Endothelial cell of umbilical vein (primary cell): ENCODE measurements around the gene DCDC1. TPM values are rescaled to one million over a fixed set of nuclear protein-coding genes. Genes with fewer than 3 reads are reported as not detected.
A peak's percentile ranks its signal among the peaks of the same experiment; 100 is the strongest.

Experiments used
- BruUV-seq: library from RNA; stranded (reverse); fragments of 400-500 nt; replicated peaks from 2 replicates; lab custom pipeline; 2021; lab: Mats Ljungman, UMichigan
- CTCF ChIA-PET: fragments of 300-600, 350-600 bp; sonication (Branson Sonifier 250); formaldehyde crosslinking; loops from one replicate; lab custom pipeline; 2021; ENCODE audit warnings: antibody characterized with exemption, inconsistent platforms; lab: Charles Lee
- POLR2A ChIA-PET: fragments of 300-600, 350-600 bp; sonication (Branson Sonifier 250); formaldehyde crosslinking; loops from one replicate; lab custom pipeline; 2021; ENCODE audit warnings: antibody characterized with exemption, inconsistent platforms; lab: Charles Lee
- DNase-seq: peaks from one replicate; pipeline ENCODE4 v3.0.0-alpha.2; 2011; ENCODE audit warnings: low read depth, low spot score
- FAIRE-seq: peaks from 2 replicates; lab custom pipeline; 2011; peaks lifted over from hg19 to GRCh38; lab: Jason Lieb, UNC
- H2AFZ ChIP-seq: 2 replicates; pipeline ENCODE4 v1.6.0; 2012; ENCODE audit warnings: low read depth, low read length, control low read depth, inconsistent platforms
- H3K27ac ChIP-seq: 2 replicates; pipeline ENCODE4 v1.5.1; 2011; ENCODE audit warnings: low read depth, mild to moderate bottlenecking, control low read depth, low read length, moderate library complexity; ENCODE audit not compliant: insufficient read depth
- H3K27me3 ChIP-seq, 2 experiments: 2 replicates each; pipeline versions ENCODE4 v1.6.0 to v1.6.1; 2011; ENCODE audit warnings: low read length in 2 of 2, mixed read lengths in 1 of 2; ENCODE audit not compliant: control insufficient read depth in 2 of 2, insufficient read depth in 2 of 2
- H3K36me3 ChIP-seq, 2 experiments: 2 replicates in 1 of 2; 3 replicates in 1 of 2; pipeline ENCODE4 v1.5.1; 2011; ENCODE audit warnings: low read length in 2 of 2, mild to moderate bottlenecking in 1 of 2, moderate library complexity in 1 of 2; ENCODE audit not compliant: control insufficient read depth in 2 of 2, insufficient read depth in 2 of 2; ENCODE audit errors: extremely low read depth in 1 of 2
- H3K4me1 ChIP-seq: 3 replicates; pipeline ENCODE4 v1.5.1; 2011; ENCODE audit warnings: mild to moderate bottlenecking, low read length; ENCODE audit not compliant: control insufficient read depth, insufficient read depth; ENCODE audit errors: extremely low read depth
- H3K4me2 ChIP-seq: 2 replicates; pipeline ENCODE4 v1.6.1; 2011; ENCODE audit warnings: low read length, control low read depth, mixed read lengths; ENCODE audit not compliant: insufficient read depth
- H3K4me3 ChIP-seq, 3 experiments: fragments of 200-600 bp in 1 of 3; sonication (generic), shearing (Covaris generic) in 1 of 3; replicated peaks in 1 of 3; 2 replicates each; pipeline ENCODE4 v1.5.1; 2011 to 2016; ENCODE audit warnings: control low read depth in 3 of 3, low read length in 3 of 3, mild to moderate bottlenecking in 2 of 3, inconsistent platforms in 1 of 3, low read depth in 1 of 3, moderate library complexity in 1 of 3; ENCODE audit not compliant: insufficient read depth in 1 of 3
- H3K79me2 ChIP-seq: 2 replicates; pipeline ENCODE4 v1.6.0; 2012; ENCODE audit warnings: low read length, inconsistent platforms; ENCODE audit not compliant: control insufficient read depth, insufficient read depth
- H3K9ac ChIP-seq: replicated peaks from 2 replicates; pipeline ENCODE3; 2011; ENCODE audit warnings: low read length, control low read depth; ENCODE audit not compliant: insufficient read depth; ENCODE audit errors: extremely low read depth
- H3K9me1 ChIP-seq: replicated peaks from 3 replicates; pipeline ENCODE4 v1.6.0; 2011; ENCODE audit warnings: mild to moderate bottlenecking, low read length; ENCODE audit not compliant: control insufficient read depth, insufficient read depth; ENCODE audit errors: extremely low read depth
- H3K9me3 ChIP-seq: replicated peaks from 2 replicates; pipeline ENCODE4 v1.5.1; 2012; ENCODE audit warnings: low read length, inconsistent platforms; ENCODE audit not compliant: control insufficient read depth, insufficient read depth
- H4K20me1 ChIP-seq: replicated peaks from 2 replicates; pipeline ENCODE3; 2011; ENCODE audit warnings: mild to moderate bottlenecking, low read length; ENCODE audit not compliant: control insufficient read depth, insufficient read depth; ENCODE audit errors: extremely low read depth
- CTCF ChIP-seq, 2 donors: IDR thresholded peaks; 1 replicate in 1 of 2; 2 replicates in 1 of 2; pipeline ENCODE4 v1.5.1; 2011; ENCODE audit warnings: low read length in 2 of 2, mild to moderate bottlenecking in 2 of 2, moderate library complexity in 2 of 2, control low read depth in 1 of 2, inconsistent platforms in 1 of 2, low read depth in 1 of 2; ENCODE audit not compliant: insufficient read depth in 1 of 2; ENCODE audit errors: extremely low read depth in 1 of 2
- EZH2 ChIP-seq: IDR thresholded peaks from 2 replicates; pipeline ENCODE4 v1.6.1; 2012; ENCODE audit warnings: borderline replicate concordance, low read depth, mild to moderate bottlenecking, moderate library complexity, low read length, inconsistent platforms; ENCODE audit not compliant: severe bottlenecking
- FOS ChIP-seq: IDR thresholded peaks from 2 replicates; pipeline ENCODE4 v1.6.1; 2011; ENCODE audit warnings: mild to moderate bottlenecking, low read length, moderate library complexity, borderline replicate concordance; ENCODE audit not compliant: insufficient read depth
- GATA2 ChIP-seq: IDR thresholded peaks from 2 replicates; pipeline ENCODE4 v1.7.0; 2011; ENCODE audit warnings: low read depth, mild to moderate bottlenecking, moderate library complexity, mixed read lengths, low read length; ENCODE audit not compliant: insufficient read length, insufficient read depth
- JUN ChIP-seq: IDR thresholded peaks from 2 replicates; pipeline ENCODE4 v1.6.1; 2011; ENCODE audit warnings: borderline replicate concordance, low read depth; ENCODE audit not compliant: insufficient read length, insufficient read depth
- MAX ChIP-seq: IDR thresholded peaks from 2 replicates; pipeline ENCODE4 v1.6.1; 2011; ENCODE audit not compliant: insufficient read depth, insufficient read length
- MYC ChIP-seq: IDR thresholded peaks from one replicate; pipeline ENCODE4 v1.6.1; 2011; ENCODE audit warnings: mild to moderate bottlenecking, low read depth, low read length
- POLR2A ChIP-seq: IDR thresholded peaks from 2 replicates; pipeline ENCODE4 v1.6.1; 2012; ENCODE audit warnings: low read depth, mild to moderate bottlenecking, control low read depth, low read length
- POLR2AphosphoS5 ChIP-seq: IDR thresholded peaks from 2 replicates; pipeline ENCODE4 v1.6.1; 2012; ENCODE audit warnings: low read depth, mild to moderate bottlenecking, control low read depth, low read length, moderate library complexity; ENCODE audit not compliant: insufficient read depth
- dilution Hi-C: fragments of 300-500 bp; cut with MboI; formaldehyde crosslinking; loops from one replicate; pipeline ENCODE4 v1.15.0; 2019; ENCODE audit warnings: low sequenced_read_pairs; ENCODE audit not compliant: extremely low pct_ligation_motif_present
- intact Hi-C: fragments of 100-400 bp; cut with micrococcal nuclease; formaldehyde crosslinking; loops from one replicate; pipeline ENCODE4 v1.10.0; 2022
- polyA plus RNA-seq, 4 experiments: library from polyadenylated mRNA; depleted of rRNA in 3 of 4; stranded (reverse) in 3 of 4; unstranded in 1 of 4; fragments of >200 nt; gene quantifications; 2 replicates each; pipeline versions ENCODE4 v1.2.1 to v1.2.3, GENCODE V29; 2011 to 2012; ENCODE audit warnings: missing spikeins in 1 of 4
- total RNA-seq: library from RNA; stranded (reverse); gene quantifications from 2 replicates; pipeline ENCODE4 v1.2.3, GENCODE V29; 2021

DCDC1 gene
- total and polyA plus RNA-seq, 2 donors (not counting 3 experiments of a cell fraction or from before 2014, with no cell fraction given): 0.04 TPM; not detected in 1

- Histone ChIP-seq H3K9me3 (no peaks in the 10 kb centered on the region), H3K4me2 (no peak overlapping the region), H3K9ac (no peak overlapping the region), H3K4me3 (no peak overlapping the region), H3K27me3 (no peaks in the 10 kb centered on the region), H3K4me1 (no peaks in the 10 kb centered on the region), H3K79me2 (no peaks in the 10 kb centered on the region), H2AFZ (no peak overlapping the region), H3K36me3 (no peaks in the 10 kb centered on the region), H3K9me1 (no peaks in the 10 kb centered on the region), H3K27ac (no peak overlapping the region), H4K20me1 (no peaks in the 10 kb centered on the region)
- dilution Hi-C loops (no loop called here), intact Hi-C loops (no loop called here)
- BruUV-seq: no TSS peak
- CTCF ChIA-PET: no interaction called here
- TF ChIP-seq GATA2 (no peak), JUN (peak; percentile 13)
- FAIRE-seq (no peak), DNase-seq (no peak)
- POLR2A ChIA-PET: no interaction called here
These were observed 237.8 kb downstream of the DCDC1 start for GRCh38 chr11:31131760-31132159.

- Histone ChIP-seq H3K4me1 (no peaks in the 10 kb centered on the region), H3K36me3 (no peaks in the 10 kb centered on the region), H3K9me1 (no peaks in the 10 kb centered on the region), H3K27me3 (no peaks in the 10 kb centered on the region), H3K4me3 (no peak overlapping the region), H2AFZ (no peak overlapping the region), H4K20me1 (no peaks in the 10 kb centered on the region), H3K9me3 (no peaks in the 10 kb centered on the region), H3K27ac (no peak overlapping the region), H3K9ac (no peak overlapping the region), H3K79me2 (no peaks in the 10 kb centered on the region), H3K4me2 (no peak overlapping the region)
- POLR2A ChIA-PET: no interaction called here
- CTCF ChIA-PET: no interaction called here
- dilution Hi-C loops (no loop called here), intact Hi-C loops (no loop called here)
- DNase-seq (no peak), FAIRE-seq (no peak)
- no peak for TF ChIP-seq POLR2A
- TF ChIP-seq MAX: no peak
- TF ChIP-seq EZH2: no peak
- no peak for TF ChIP-seq FOS
- TF ChIP-seq MYC: no peak
- no peak for TF ChIP-seq POLR2AphosphoS5
- no peak for TF ChIP-seq GATA2
- TF ChIP-seq JUN: no peak
- no peak for TF ChIP-seq CTCF (IDR thresholded peaks at IDR 0.05; ENCODE audit: extremely low read depth in 1 of 2, insufficient read depth in 1 of 2, low read depth in 1 of 2, low read length in 2 of 2)
- no TSS peak for BruUV-seq
These were observed 242.2 kb downstream of the DCDC1 start for GRCh38 chr11:31127290-31127689.
